Stimulated activated CD8-positive, alpha-beta memory T cell treated with anti-CD3 and anti-CD28 coated beads, Interleukin-7, amount 100 ng/mL, for 4 hours (primary cell): ENCODE results near the gene CUL1.

Source experiments
- DNase-seq, 2 donors: peaks; one replicate each; pipeline ENCODE4 v3.0.0-alpha.2; 2020; ENCODE audit warnings: low read depth in 2 of 2

Gene CUL1

GRCh38 chr7:148761499-148762278 lies 63.0 kb downstream of the CUL1 start:
- DNase-seq = no peak

- DNase-seq = no peak
Measured at GRCh38 chr7:148763622-148764021, 64.9 kb downstream of the CUL1 start.

GRCh38 chr7:148770004-148770403 lies 71.3 kb downstream of the CUL1 start:
- DNase-seq = no peak

GRCh38 chr7:148772297-148773089 lies 73.8 kb downstream of the CUL1 start:
- DNase-seq = peak; percentile 27 to 28

GRCh38 chr7:148773334-148773733 lies 74.6 kb downstream of the CUL1 start:
- peak; percentile 4 to 17 for DNase-seq

GRCh38 chr7:148774471-148774870 lies 75.8 kb downstream of the CUL1 start:
- no peak for DNase-seq

GRCh38 chr7:148782757-148783456 lies 84.2 kb downstream of the CUL1 start:
- no peak for DNase-seq

GRCh38 chr7:148783801-148784527 lies 85.3 kb downstream of the CUL1 start:
- no peak for DNase-seq

- DNase-seq = no peak
Measured at GRCh38 chr7:148787571-148788295, 89.0 kb downstream of the CUL1 start.

- DNase-seq = no peak
Measured at GRCh38 chr7:148789220-148789619, 90.5 kb downstream of the CUL1 start.

GRCh38 chr7:148790131-148790726 lies 91.5 kb downstream of the CUL1 start:
- no peak for DNase-seq

- no peak for DNase-seq
Measured at GRCh38 chr7:148790850-148791249, 92.1 kb downstream of the CUL1 start.

- no peak for DNase-seq
Measured at GRCh38 chr7:148791546-148791945, 92.8 kb downstream of the CUL1 start.

- DNase-seq = no peak
Measured at GRCh38 chr7:148793590-148793989, 94.9 kb downstream of the CUL1 start.

GRCh38 chr7:148794476-148794875 lies 95.8 kb downstream of the CUL1 start:
- DNase-seq = no peak

GRCh38 chr7:148796841-148797240 lies 98.1 kb downstream of the CUL1 start:
- no peak for DNase-seq

GRCh38 chr7:148799893-148800555 lies 101.3 kb downstream of the CUL1 start:
- DNase-seq = no peak

GRCh38 chr7:148800677-148801076 lies 102.0 kb downstream of the CUL1 start:
- no peak for DNase-seq

- DNase-seq = no peak
Measured at GRCh38 chr7:148802101-148802493, 103.4 kb downstream of the CUL1 start.

GRCh38 chr7:148803094-148803493 lies 104.4 kb downstream of the CUL1 start:
- no peak for DNase-seq
